NCI-H1930 (cell line): Measurements from ENCODE around the gene RHOT2.

Experiments
- DNase-seq, 2 experiments: peaks; one replicate each; lab custom pipeline; 2025; lab: John Stamatoyannopoulos, UW

RHOT2 gene

GRCh38 chr16:647173-647902 is 20.6 kb upstream of the RHOT2 start:
- no peak for DNase-seq

- DNase-seq: peak; percentile 14 to 43
These were observed 19.7 kb upstream of the RHOT2 start for GRCh38 chr16:648071-648780.

- peak; percentile 87 to 94 for DNase-seq
These were observed 18.9 kb upstream of the RHOT2 start, which contains the start of gene WDR90 for GRCh38 chr16:648781-649589. Gene WDR90 (plus strand): TSS chr16:649365. CDS start chr16:649417, 52 bp downstream.

GRCh38 chr16:649631-650030 is 18.3 kb upstream of the RHOT2 start:
- DNase-seq: no peak

- DNase-seq: no peak
These were observed 16.1 kb upstream of the RHOT2 start for GRCh38 chr16:651844-652243.

- DNase-seq: no peak
These were observed 15.3 kb upstream of the RHOT2 start for GRCh38 chr16:652454-653305.

GRCh38 chr16:654034-654433 is 13.9 kb upstream of the RHOT2 start:
- DNase-seq: no peak

GRCh38 chr16:657487-657886 is 10.4 kb upstream of the RHOT2 start:
- DNase-seq: no peak

- no peak for DNase-seq
These were observed 9.0 kb upstream of the RHOT2 start for GRCh38 chr16:658679-659571.

- DNase-seq: no peak
These were observed 8.3 kb upstream of the RHOT2 start for GRCh38 chr16:659618-660017.

- DNase-seq: no peak
These were observed 7.8 kb upstream of the RHOT2 start for GRCh38 chr16:660132-660458.

- peak; percentile 78 to 90 for DNase-seq
These were observed 7.3 kb upstream of the RHOT2 start for GRCh38 chr16:660459-661183.

GRCh38 chr16:661184-661821 is 6.6 kb upstream of the RHOT2 start:
- no peak for DNase-seq

GRCh38 chr16:662095-662494 is 5.8 kb upstream of the RHOT2 start:
- no peak for DNase-seq

GRCh38 chr16:662597-662996 is 5.3 kb upstream of the RHOT2 start:
- no peak for DNase-seq

- DNase-seq: no peak
These were observed 1.4 kb upstream of the RHOT2 start for GRCh38 chr16:666572-666971.

- DNase-seq: no peak
These were observed 686 bp upstream of the RHOT2 start for GRCh38 chr16:667113-667779.

GRCh38 chr16:668519-669171 is 713 bp downstream of the RHOT2 start:
- DNase-seq: no peak

GRCh38 chr16:669666-670065 is 1.7 kb downstream of the RHOT2 start:
- no peak for DNase-seq
